Measurements from ENCODE around the gene CKS2.

DNA sequence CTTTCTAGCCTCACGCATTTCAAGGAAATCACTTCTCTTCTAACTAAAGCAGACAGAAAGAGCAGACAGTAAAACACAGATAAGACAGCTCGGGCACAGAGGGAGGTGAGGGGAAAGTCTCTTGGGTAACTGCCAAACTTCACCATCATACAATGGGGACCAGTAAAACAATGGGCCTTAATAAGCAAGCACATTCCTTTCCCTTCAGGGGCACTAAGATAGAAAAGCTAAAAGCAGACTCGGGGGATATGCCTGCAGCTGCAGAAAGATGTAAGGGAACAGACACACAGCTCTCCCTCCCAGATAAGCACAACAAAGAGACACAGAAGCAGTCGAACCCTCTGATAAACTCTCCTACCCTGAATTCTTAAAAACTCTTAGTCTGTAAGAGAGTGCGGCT is 15.6 kb upstream of the CKS2 start:
- TF ChIP-seq POLR2A (IDR thresholded peaks at IDR 0.05) (no peak), EP300 (IDR thresholded peaks at IDR 0.05) (no peak)
